Stimulated activated CD8-positive, alpha-beta memory T cell treated with anti-CD3 and anti-CD28 coated beads, Interleukin-12 subunit alpha, Interleukin-12 subunit beta, amount 100 ng/mL, for 4 hours (primary cell): ENCODE measurements around the gene IHH.

ENCODE experiments used
- DNase-seq: peaks from one replicate; pipeline ENCODE4 v3.0.0-alpha.2; 2020; ENCODE audit warnings: low read depth

The IHH gene

GRCh38 chr2:219038600-219038999, 22.1 kb downstream of the IHH start:
- no peak for DNase-seq

- DNase-seq: no peak
These were observed 22.8 kb downstream of the IHH start for GRCh38 chr2:219037783-219038499.

GRCh38 chr2:219035942-219036341, 24.8 kb downstream of the IHH start:
- DNase-seq: no peak

- no peak for DNase-seq
These were observed 25.9 kb downstream of the IHH start for GRCh38 chr2:219034823-219035222.

GRCh38 chr2:219032051-219032745, 28.5 kb downstream of the IHH start:
- no peak for DNase-seq

GRCh38 chr2:219031005-219031738, 29.5 kb downstream of the IHH start:
- no peak for DNase-seq

- no peak for DNase-seq
These were observed 30.4 kb downstream of the IHH start for GRCh38 chr2:219030177-219030940.

GRCh38 chr2:219029829-219030165, 30.9 kb downstream of the IHH start:
- DNase-seq: peak; percentile 51

- DNase-seq: no peak
These were observed 31.5 kb downstream of the IHH start for GRCh38 chr2:219028996-219029828.

- no peak for DNase-seq
These were observed 32.6 kb downstream of the IHH start for GRCh38 chr2:219028141-219028540.

GRCh38 chr2:219027511-219028055, 33.1 kb downstream of the IHH start:
- no peak for DNase-seq

- DNase-seq: no peak
These were observed 33.8 kb downstream of the IHH start for GRCh38 chr2:219026946-219027345.

- DNase-seq: no peak
These were observed 34.8 kb downstream of the IHH start for GRCh38 chr2:219025637-219026585.

GRCh38 chr2:219024059-219024458, 36.7 kb downstream of the IHH start:
- no peak for DNase-seq

- no peak for DNase-seq
These were observed 37.6 kb downstream of the IHH start for GRCh38 chr2:219023045-219023605.

- no peak for DNase-seq
These were observed 38.1 kb downstream of the IHH start for GRCh38 chr2:219022616-219023015.

- no peak for DNase-seq
These were observed 38.7 kb downstream of the IHH start for GRCh38 chr2:219022041-219022440.

- DNase-seq: no peak
These were observed 39.1 kb downstream of the IHH start for GRCh38 chr2:219021591-219021990.

- no peak for DNase-seq
These were observed 39.9 kb downstream of the IHH start for GRCh38 chr2:219020604-219021365.
